Esophagus muscularis mucosa (tissue), 4 donors: ENCODE data around the gene RIOK2. TPM values are rescaled to one million over a fixed set of nuclear protein-coding genes. Genes with fewer than 3 reads are reported as not detected.

ENCODE experiments used
- DNase-seq: peaks from one replicate; pipeline ENCODE4 v3.0.0-alpha.2; 2017; ENCODE audit errors: extremely low spot score
- H3K27ac ChIP-seq, 4 donors: fragments of 200-600 bp; sonication (generic); replicated peaks in 1 of 4; 1 replicate in 3 of 4; 2 replicates in 1 of 4; pipeline ENCODE4 v1.5.1; 2016 to 2019; ENCODE audit warnings: mild to moderate bottlenecking in 1 of 4
- H3K27me3 ChIP-seq, 4 donors: fragments of 200-600 bp; sonication (generic); one replicate each; pipeline versions ENCODE4 v1.5.1 to v1.6.0; 2016 to 2019
- H3K36me3 ChIP-seq, 4 donors: fragments of 200-600 bp; sonication (generic); one replicate each; pipeline ENCODE4 v1.5.1; 2016 to 2019
- H3K4me1 ChIP-seq, 4 donors: fragments of 200-600 bp; sonication (generic); one replicate each; pipeline ENCODE4 v1.5.1; 2016 to 2019
- H3K4me3 ChIP-seq, 4 donors: fragments of 200-600 bp; sonication (generic); 1 replicate in 2 of 4; 2 replicates in 2 of 4; pipeline ENCODE4 v1.5.1; 2016 to 2019; ENCODE audit warnings: mild to moderate bottlenecking in 4 of 4, moderate library complexity in 1 of 4
- H3K9me3 ChIP-seq, 4 donors: fragments of 200-600 bp; sonication (generic); 1 replicate in 3 of 4; 2 replicates in 1 of 4; pipeline ENCODE4 v1.5.1; 2016 to 2019
- EP300 ChIP-seq: sonication (generic); formaldehyde crosslinking; IDR thresholded peaks from one replicate; pipeline ENCODE4 v1.6.1; 2017; ENCODE audit warnings: antibody characterized with exemption
- POLR2A ChIP-seq: fragments of 450-650 bp; IDR thresholded peaks from one replicate; pipeline ENCODE4 v1.6.1; 2017; ENCODE audit warnings: antibody characterized with exemption, moderate library complexity, mild to moderate bottlenecking, low read depth
- POLR2AphosphoS5 ChIP-seq, 2 donors: sonication (generic); formaldehyde crosslinking; IDR thresholded peaks; one replicate each; pipeline ENCODE4 v1.6.1; 2017; ENCODE audit warnings: antibody characterized with exemption in 2 of 2
- WGBS: methylation state at CpG from one replicate; pipeline ENCODE4 v1.1.5; 2018; 5-methylcytosine and 5-hydroxymethylcytosine counted together
- intact Hi-C: fragments of 100-400 bp; cut with DNase I; formaldehyde crosslinking; loops from one replicate; pipeline ENCODE4 v1.15.1; 2023
- total RNA-seq, 4 donors: library from RNA; depleted of rRNA; stranded (reverse); fragments of >200 nt; gene quantifications; one replicate each; pipeline versions ENCODE4 v1.1.0 to v1.2.1, GENCODE V29; 2016
- TF ChIP-seq, protein P1 (sequence below), 3 experiments: fragments of 200-600 bp in 2 of 3; fragments of 450-650 bp in 1 of 3; sonication (generic) in 2 of 3; IDR thresholded peaks; one replicate each; pipeline ENCODE4 v1.5.1; 2017 to 2019; ENCODE audit warnings: antibody characterized with exemption in 3 of 3, mild to moderate bottlenecking in 2 of 3, moderate library complexity in 1 of 3

Gene RIOK2
- total RNA-seq, 4 donors from 2014 or later, result 9.4 to 28.8 (median 18.7) TPM

DNA sequence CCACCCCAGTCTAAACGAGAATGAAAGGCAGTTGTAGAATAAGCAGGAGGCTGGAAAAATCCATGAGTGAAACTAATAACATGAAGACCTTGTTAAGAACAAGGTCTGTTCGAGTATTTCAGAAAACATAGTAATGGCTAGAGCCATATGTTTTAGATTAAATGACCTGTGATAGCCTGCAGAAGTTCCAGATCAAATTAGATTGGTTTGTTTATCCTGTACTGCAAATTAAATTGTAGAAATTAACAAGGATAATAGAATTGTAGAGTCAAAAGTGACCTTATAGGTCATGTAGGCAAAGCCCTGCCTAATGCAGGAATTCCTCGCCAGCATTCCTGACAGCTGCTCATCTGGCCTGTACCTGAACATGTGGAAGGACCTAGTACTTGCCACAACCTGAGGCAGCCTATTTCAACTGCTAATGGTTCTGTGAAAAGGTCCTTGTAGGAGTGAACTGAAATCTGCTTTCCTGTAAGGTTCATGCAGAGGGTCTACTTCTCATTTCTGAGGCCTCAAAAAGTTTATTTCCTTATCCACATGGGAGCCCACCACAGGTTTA lies 57.8 kb downstream of the RIOK2 start:
- no peaks in the 10 kb centered on the region for H3K4me1 ChIP-seq
- no peak overlapping the region for H3K4me3 ChIP-seq
- 80% methylated on average over 3 of the region's 3 CpGs for WGBS
- intact Hi-C loops, result no loop called here
- no peaks in the 10 kb centered on the region for H3K36me3 ChIP-seq
- no peaks in the 10 kb centered on the region for H3K27me3 ChIP-seq
- DNase-seq, result no peak
- no peaks in the 10 kb centered on the region for H3K9me3 ChIP-seq
- TF ChIP-seq EP300 (no peak), POLR2A (no peak), POLR2AphosphoS5 (IDR thresholded peaks at IDR 0.05) (no peak)
- TF ChIP-seq, protein P1, sequence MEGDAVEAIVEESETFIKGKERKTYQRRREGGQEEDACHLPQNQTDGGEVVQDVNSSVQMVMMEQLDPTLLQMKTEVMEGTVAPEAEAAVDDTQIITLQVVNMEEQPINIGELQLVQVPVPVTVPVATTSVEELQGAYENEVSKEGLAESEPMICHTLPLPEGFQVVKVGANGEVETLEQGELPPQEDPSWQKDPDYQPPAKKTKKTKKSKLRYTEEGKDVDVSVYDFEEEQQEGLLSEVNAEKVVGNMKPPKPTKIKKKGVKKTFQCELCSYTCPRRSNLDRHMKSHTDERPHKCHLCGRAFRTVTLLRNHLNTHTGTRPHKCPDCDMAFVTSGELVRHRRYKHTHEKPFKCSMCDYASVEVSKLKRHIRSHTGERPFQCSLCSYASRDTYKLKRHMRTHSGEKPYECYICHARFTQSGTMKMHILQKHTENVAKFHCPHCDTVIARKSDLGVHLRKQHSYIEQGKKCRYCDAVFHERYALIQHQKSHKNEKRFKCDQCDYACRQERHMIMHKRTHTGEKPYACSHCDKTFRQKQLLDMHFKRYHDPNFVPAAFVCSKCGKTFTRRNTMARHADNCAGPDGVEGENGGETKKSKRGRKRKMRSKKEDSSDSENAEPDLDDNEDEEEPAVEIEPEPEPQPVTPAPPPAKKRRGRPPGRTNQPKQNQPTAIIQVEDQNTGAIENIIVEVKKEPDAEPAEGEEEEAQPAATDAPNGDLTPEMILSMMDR (IDR thresholded peaks at IDR 0.05), result no peak
- no peak overlapping the region for H3K27ac ChIP-seq

DNA sequence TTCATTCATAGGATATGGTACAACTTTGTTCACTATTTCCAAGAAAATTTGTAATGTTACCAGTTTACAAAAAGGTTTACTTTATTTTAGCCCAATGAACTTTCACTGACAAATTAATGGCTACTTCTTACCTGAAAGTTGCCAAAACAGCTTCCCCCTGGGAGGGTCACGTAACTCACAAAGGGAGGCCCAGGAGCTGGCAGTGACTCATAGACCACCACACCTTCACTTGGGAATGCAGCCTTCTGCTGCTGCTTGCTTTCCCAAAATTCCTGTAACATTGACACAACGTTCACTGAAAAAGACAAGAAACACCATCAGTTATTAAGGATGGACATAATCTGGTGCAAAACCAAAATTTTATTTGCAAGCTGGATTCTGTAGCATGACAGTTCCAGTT lies 58.7 kb downstream of the RIOK2 start:
- no peaks in the 10 kb centered on the region for H3K36me3 ChIP-seq
- H3K9me3 ChIP-seq, result no peaks in the 10 kb centered on the region
- TF ChIP-seq, protein P1 (IDR thresholded peaks at IDR 0.05), result no peak
- no peak for TF ChIP-seq EP300
- no peak for TF ChIP-seq POLR2A
- no peak for TF ChIP-seq POLR2AphosphoS5 (IDR thresholded peaks at IDR 0.05)
- no peaks in the 10 kb centered on the region for H3K27me3 ChIP-seq
- intact Hi-C loops, result no loop called here
- no peak overlapping the region for H3K27ac ChIP-seq
- DNase-seq, result peak; percentile 26
- H3K4me3 ChIP-seq, result no peak overlapping the region
- no peaks in the 10 kb centered on the region for H3K4me1 ChIP-seq
- WGBS, result 94% methylated on average over 2 of the region's 2 CpGs

DNA sequence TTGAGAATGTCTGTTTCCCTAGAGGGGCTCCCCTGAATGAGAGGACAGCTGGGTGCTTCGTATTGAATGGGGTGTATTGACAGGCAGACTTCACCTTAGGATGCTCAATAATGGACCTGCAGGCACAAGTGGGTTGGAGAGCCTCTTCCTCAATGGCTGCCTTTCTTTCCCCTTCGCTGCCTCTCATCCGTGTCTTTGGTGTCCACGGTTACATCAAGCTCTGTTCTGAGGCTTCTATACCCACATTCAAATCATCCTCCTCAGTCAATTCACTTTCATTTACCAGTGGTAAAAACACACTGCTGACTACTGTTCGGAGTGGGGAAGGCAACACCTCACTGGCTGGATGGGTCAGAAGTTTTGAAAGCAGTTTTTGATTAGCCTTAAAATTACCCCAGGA lies 61.2 kb downstream of the RIOK2 start:
- Histone ChIP-seq H3K36me3 (no peaks in the 10 kb centered on the region), H3K9me3 (no peaks in the 10 kb centered on the region), H3K4me3 (no peak overlapping the region), H3K4me1 (no peaks in the 10 kb centered on the region), H3K27me3 (no peaks in the 10 kb centered on the region), H3K27ac (no peak overlapping the region)
- DNase-seq, result peak; percentile 62
- no peak for TF ChIP-seq POLR2AphosphoS5 (IDR thresholded peaks at IDR 0.05)
- no peak for TF ChIP-seq EP300
- TF ChIP-seq, protein P1 (IDR thresholded peaks at IDR 0.05), result no peak
- no peak for TF ChIP-seq POLR2A
- intact Hi-C loops, result no loop called here
- 91% methylated on average over 5 of the region's 5 CpGs for WGBS

DNA sequence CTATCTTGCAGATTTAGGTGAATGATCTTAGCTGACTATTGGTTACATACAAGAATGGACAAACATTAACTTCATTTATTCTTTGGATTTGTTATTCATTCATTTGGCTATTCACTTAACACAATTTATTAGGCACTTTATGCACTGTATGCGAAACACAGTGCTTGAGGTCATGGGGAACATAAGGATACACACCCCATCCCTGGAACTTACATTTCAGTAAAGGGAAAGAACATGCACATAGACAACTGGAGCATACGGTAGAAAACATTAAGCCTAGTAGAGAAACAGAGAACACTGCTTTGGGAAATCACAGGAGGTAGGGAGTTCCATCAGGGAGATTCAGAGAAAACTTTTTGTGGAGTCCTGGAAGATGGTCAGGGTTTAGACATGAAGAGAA lies 62.9 kb downstream of the RIOK2 start:
- intact Hi-C loops, result no loop called here

More for the DNA sequence above, 62.9 kb downstream of the RIOK2 start:
- H3K4me1 ChIP-seq, result peaks cover 0 to 6% (median 0%) of the 10 kb centered on the region in 4 donors
- TF ChIP-seq EP300 (no peak), POLR2AphosphoS5 (IDR thresholded peaks at IDR 0.05) (no peak), POLR2A (no peak)
- TF ChIP-seq, protein P1 (IDR thresholded peaks at IDR 0.05), result no peak
- DNase-seq, result peak; percentile 17
- H3K27ac ChIP-seq, result no peak overlapping the region
- no peaks in the 10 kb centered on the region for H3K36me3 ChIP-seq
- 67% methylated on average over 2 of the region's 2 CpGs for WGBS
- no peak overlapping the region for H3K4me3 ChIP-seq
- no peaks in the 10 kb centered on the region for H3K9me3 ChIP-seq
- H3K27me3 ChIP-seq, result no peaks in the 10 kb centered on the region
